ENCODE results near the gene DLX2.
A peak's percentile ranks its signal among the peaks of the same experiment; 100 is the strongest.

DLX2 gene

GRCh38 chr2:172107690-172108586, 5.2 kb upstream of the DLX2 start:
- no peak for DNase-seq

- peak in 1 of 2 experiments; percentile 33 for DNase-seq
Measured at GRCh38 chr2:172106108-172106961, 3.6 kb upstream of the DLX2 start.

GRCh38 chr2:172105471-172106107, 2.9 kb upstream of the DLX2 start:
- DNase-seq = no peak

- DNase-seq = peak in 1 of 2 experiments; percentile 48
Measured at GRCh38 chr2:172103471-172104272, 972 bp upstream of the DLX2 start.

- DNase-seq = no peak
Measured at GRCh38 chr2:172101821-172102390, 794 bp downstream of the DLX2 start.

- DNase-seq = no peak
Measured at GRCh38 chr2:172100935-172101820, 1.5 kb downstream of the DLX2 start.

- no peak for DNase-seq
Measured at GRCh38 chr2:172100080-172100934, 2.4 kb downstream of the DLX2 start.

GRCh38 chr2:172099472-172100079, 3.1 kb downstream of the DLX2 start:
- no peak for DNase-seq

- no peak for DNase-seq
Measured at GRCh38 chr2:172098650-172099471, 3.8 kb downstream of the DLX2 start.

- no peak for DNase-seq
Measured at GRCh38 chr2:172098287-172098649, 4.4 kb downstream of the DLX2 start.

GRCh38 chr2:172097557-172098131, 5.1 kb downstream of the DLX2 start:
- DNase-seq = no peak

- no peak for DNase-seq
Measured at GRCh38 chr2:172096626-172097547, 5.8 kb downstream of the DLX2 start.

- DNase-seq = no peak
Measured at GRCh38 chr2:172095905-172096625, 6.6 kb downstream of the DLX2 start.

GRCh38 chr2:172095146-172095904, 7.4 kb downstream of the DLX2 start:
- peak; percentile 73 to 75 for DNase-seq

GRCh38 chr2:172094294-172095145, 8.2 kb downstream of the DLX2 start:
- no peak for DNase-seq
